Endothelial cell of umbilical vein (primary cell): ENCODE data around the gene RCOR3. TPM values are rescaled to one million over a fixed set of nuclear protein-coding genes. Genes with fewer than 3 reads are reported as not detected.

Experiments
- BruUV-seq: library from RNA; stranded (reverse); fragments of 400-500 nt; replicated peaks from 2 replicates; lab custom pipeline; 2021; lab: Mats Ljungman, UMichigan
- CTCF ChIA-PET: fragments of 300-600, 350-600 bp; sonication (Branson Sonifier 250); formaldehyde crosslinking; loops from one replicate; lab custom pipeline; 2021; ENCODE audit warnings: antibody characterized with exemption, inconsistent platforms; lab: Charles Lee
- POLR2A ChIA-PET: fragments of 300-600, 350-600 bp; sonication (Branson Sonifier 250); formaldehyde crosslinking; loops from one replicate; lab custom pipeline; 2021; ENCODE audit warnings: antibody characterized with exemption, inconsistent platforms; lab: Charles Lee
- DNase-seq: peaks from one replicate; pipeline ENCODE4 v3.0.0-alpha.2; 2011; ENCODE audit warnings: low read depth, low spot score
- FAIRE-seq: peaks from 2 replicates; lab custom pipeline; 2011; peaks lifted over from hg19 to GRCh38; lab: Jason Lieb, UNC
- H2AFZ ChIP-seq: 2 replicates; pipeline ENCODE4 v1.6.0; 2012; ENCODE audit warnings: low read depth, low read length, control low read depth, inconsistent platforms
- H3K27ac ChIP-seq: 2 replicates; pipeline ENCODE4 v1.5.1; 2011; ENCODE audit warnings: low read depth, mild to moderate bottlenecking, control low read depth, low read length, moderate library complexity; ENCODE audit not compliant: insufficient read depth
- H3K27me3 ChIP-seq, 2 experiments: 2 replicates each; pipeline versions ENCODE4 v1.6.0 to v1.6.1; 2011; ENCODE audit warnings: low read length in 2 of 2, mixed read lengths in 1 of 2; ENCODE audit not compliant: control insufficient read depth in 2 of 2, insufficient read depth in 2 of 2
- H3K36me3 ChIP-seq, 2 experiments: 2 replicates in 1 of 2; 3 replicates in 1 of 2; pipeline ENCODE4 v1.5.1; 2011; ENCODE audit warnings: low read length in 2 of 2, mild to moderate bottlenecking in 1 of 2, moderate library complexity in 1 of 2; ENCODE audit not compliant: control insufficient read depth in 2 of 2, insufficient read depth in 2 of 2; ENCODE audit errors: extremely low read depth in 1 of 2
- H3K4me1 ChIP-seq: 3 replicates; pipeline ENCODE4 v1.5.1; 2011; ENCODE audit warnings: mild to moderate bottlenecking, low read length; ENCODE audit not compliant: control insufficient read depth, insufficient read depth; ENCODE audit errors: extremely low read depth
- H3K4me2 ChIP-seq: 2 replicates; pipeline ENCODE4 v1.6.1; 2011; ENCODE audit warnings: low read length, control low read depth, mixed read lengths; ENCODE audit not compliant: insufficient read depth
- H3K4me3 ChIP-seq, 3 experiments: fragments of 200-600 bp in 1 of 3; sonication (generic), shearing (Covaris generic) in 1 of 3; replicated peaks in 1 of 3; 2 replicates each; pipeline ENCODE4 v1.5.1; 2011 to 2016; ENCODE audit warnings: control low read depth in 3 of 3, low read length in 3 of 3, mild to moderate bottlenecking in 2 of 3, inconsistent platforms in 1 of 3, low read depth in 1 of 3, moderate library complexity in 1 of 3; ENCODE audit not compliant: insufficient read depth in 1 of 3
- H3K79me2 ChIP-seq: 2 replicates; pipeline ENCODE4 v1.6.0; 2012; ENCODE audit warnings: low read length, inconsistent platforms; ENCODE audit not compliant: control insufficient read depth, insufficient read depth
- H3K9ac ChIP-seq: replicated peaks from 2 replicates; pipeline ENCODE3; 2011; ENCODE audit warnings: low read length, control low read depth; ENCODE audit not compliant: insufficient read depth; ENCODE audit errors: extremely low read depth
- H3K9me1 ChIP-seq: replicated peaks from 3 replicates; pipeline ENCODE4 v1.6.0; 2011; ENCODE audit warnings: mild to moderate bottlenecking, low read length; ENCODE audit not compliant: control insufficient read depth, insufficient read depth; ENCODE audit errors: extremely low read depth
- H3K9me3 ChIP-seq: replicated peaks from 2 replicates; pipeline ENCODE4 v1.5.1; 2012; ENCODE audit warnings: low read length, inconsistent platforms; ENCODE audit not compliant: control insufficient read depth, insufficient read depth
- H4K20me1 ChIP-seq: replicated peaks from 2 replicates; pipeline ENCODE3; 2011; ENCODE audit warnings: mild to moderate bottlenecking, low read length; ENCODE audit not compliant: control insufficient read depth, insufficient read depth; ENCODE audit errors: extremely low read depth
- CTCF ChIP-seq, 2 donors: IDR thresholded peaks; 1 replicate in 1 of 2; 2 replicates in 1 of 2; pipeline ENCODE4 v1.5.1; 2011; ENCODE audit warnings: low read length in 2 of 2, mild to moderate bottlenecking in 2 of 2, moderate library complexity in 2 of 2, control low read depth in 1 of 2, inconsistent platforms in 1 of 2, low read depth in 1 of 2; ENCODE audit not compliant: insufficient read depth in 1 of 2; ENCODE audit errors: extremely low read depth in 1 of 2
- GATA2 ChIP-seq: IDR thresholded peaks from 2 replicates; pipeline ENCODE4 v1.7.0; 2011; ENCODE audit warnings: low read depth, mild to moderate bottlenecking, moderate library complexity, mixed read lengths, low read length; ENCODE audit not compliant: insufficient read length, insufficient read depth
- JUN ChIP-seq: IDR thresholded peaks from 2 replicates; pipeline ENCODE4 v1.6.1; 2011; ENCODE audit warnings: borderline replicate concordance, low read depth; ENCODE audit not compliant: insufficient read length, insufficient read depth
- MAX ChIP-seq: IDR thresholded peaks from 2 replicates; pipeline ENCODE4 v1.6.1; 2011; ENCODE audit not compliant: insufficient read depth, insufficient read length
- MYC ChIP-seq: IDR thresholded peaks from one replicate; pipeline ENCODE4 v1.6.1; 2011; ENCODE audit warnings: mild to moderate bottlenecking, low read depth, low read length
- POLR2A ChIP-seq: IDR thresholded peaks from 2 replicates; pipeline ENCODE4 v1.6.1; 2012; ENCODE audit warnings: low read depth, mild to moderate bottlenecking, control low read depth, low read length
- POLR2AphosphoS5 ChIP-seq: IDR thresholded peaks from 2 replicates; pipeline ENCODE4 v1.6.1; 2012; ENCODE audit warnings: low read depth, mild to moderate bottlenecking, control low read depth, low read length, moderate library complexity; ENCODE audit not compliant: insufficient read depth
- dilution Hi-C: fragments of 300-500 bp; cut with MboI; formaldehyde crosslinking; loops from one replicate; pipeline ENCODE4 v1.15.0; 2019; ENCODE audit warnings: low sequenced_read_pairs; ENCODE audit not compliant: extremely low pct_ligation_motif_present
- intact Hi-C: fragments of 100-400 bp; cut with micrococcal nuclease; formaldehyde crosslinking; loops from one replicate; pipeline ENCODE4 v1.10.0; 2022
- polyA plus RNA-seq, 4 experiments: library from polyadenylated mRNA; depleted of rRNA in 3 of 4; stranded (reverse) in 3 of 4; unstranded in 1 of 4; fragments of >200 nt; gene quantifications; 2 replicates each; pipeline versions ENCODE4 v1.2.1 to v1.2.3, GENCODE V29; 2011 to 2012; ENCODE audit warnings: missing spikeins in 1 of 4
- total RNA-seq: library from RNA; stranded (reverse); gene quantifications from 2 replicates; pipeline ENCODE4 v1.2.3, GENCODE V29; 2021

The RCOR3 gene
- total and polyA plus RNA-seq, 2 donors (not counting 3 experiments of a cell fraction or from before 2014, with no cell fraction given) = 24.2 to 34.0 TPM

GRCh38 chr1:211231873-211232272 is 27.3 kb upstream of the RCOR3 start:
- POLR2A ChIA-PET = no interaction called here
- CTCF ChIA-PET = no interaction called here
- dilution Hi-C loops = no loop called here
- no peak for DNase-seq
- Histone ChIP-seq H3K4me3 (no peak overlapping the region), H3K9me1 (no peaks in the 10 kb centered on the region), H3K27me3 (no peaks in the 10 kb centered on the region), H3K4me2 (no peak overlapping the region), H3K4me1 (no peaks in the 10 kb centered on the region), H3K9ac (no peak overlapping the region), H3K9me3 (no peaks in the 10 kb centered on the region), H2AFZ (no peak overlapping the region), H3K27ac (no peak overlapping the region), H4K20me1 (no peaks in the 10 kb centered on the region), H3K79me2 (no peaks in the 10 kb centered on the region), H3K36me3 (no peaks in the 10 kb centered on the region)
- no peak for FAIRE-seq
- BruUV-seq = no TSS peak
- TF ChIP-seq MAX (no peak), CTCF (IDR thresholded peaks at IDR 0.05; ENCODE audit: extremely low read depth in 1 of 2, insufficient read depth in 1 of 2, low read depth in 1 of 2, low read length in 2 of 2) (no peak), MYC (no peak), JUN (no peak), POLR2AphosphoS5 (no peak), POLR2A (no peak), GATA2 (no peak)
- intact Hi-C loops = no loop called here
